Adrenal gland (tissue), 5 donors: Measurements from ENCODE around the gene C2orf42.

Experiments
- POLR2A ChIP-seq, 2 donors: fragments of 450-650 bp; IDR thresholded peaks; one replicate each; pipeline ENCODE4 v1.6.1; 2017; ENCODE audit warnings: antibody characterized with exemption in 2 of 2, mild to moderate bottlenecking in 2 of 2, moderate library complexity in 1 of 2
- TF ChIP-seq, protein P1 (sequence below), 6 experiments: fragments of 450-650 bp in 4 of 6; fragments of 200-600 bp in 2 of 6; sonication (generic) in 1 of 6; IDR thresholded peaks; 1 replicate in 5 of 6; 2 replicates in 1 of 6; pipeline versions ENCODE4 v1.5.1 to v1.8.0; 2016 to 2021; ENCODE audit warnings: antibody characterized with exemption in 6 of 6, mild to moderate bottlenecking in 2 of 6, moderate library complexity in 1 of 6
- donor health status: DM: no; HTN: no; CAD: no.

DNA sequence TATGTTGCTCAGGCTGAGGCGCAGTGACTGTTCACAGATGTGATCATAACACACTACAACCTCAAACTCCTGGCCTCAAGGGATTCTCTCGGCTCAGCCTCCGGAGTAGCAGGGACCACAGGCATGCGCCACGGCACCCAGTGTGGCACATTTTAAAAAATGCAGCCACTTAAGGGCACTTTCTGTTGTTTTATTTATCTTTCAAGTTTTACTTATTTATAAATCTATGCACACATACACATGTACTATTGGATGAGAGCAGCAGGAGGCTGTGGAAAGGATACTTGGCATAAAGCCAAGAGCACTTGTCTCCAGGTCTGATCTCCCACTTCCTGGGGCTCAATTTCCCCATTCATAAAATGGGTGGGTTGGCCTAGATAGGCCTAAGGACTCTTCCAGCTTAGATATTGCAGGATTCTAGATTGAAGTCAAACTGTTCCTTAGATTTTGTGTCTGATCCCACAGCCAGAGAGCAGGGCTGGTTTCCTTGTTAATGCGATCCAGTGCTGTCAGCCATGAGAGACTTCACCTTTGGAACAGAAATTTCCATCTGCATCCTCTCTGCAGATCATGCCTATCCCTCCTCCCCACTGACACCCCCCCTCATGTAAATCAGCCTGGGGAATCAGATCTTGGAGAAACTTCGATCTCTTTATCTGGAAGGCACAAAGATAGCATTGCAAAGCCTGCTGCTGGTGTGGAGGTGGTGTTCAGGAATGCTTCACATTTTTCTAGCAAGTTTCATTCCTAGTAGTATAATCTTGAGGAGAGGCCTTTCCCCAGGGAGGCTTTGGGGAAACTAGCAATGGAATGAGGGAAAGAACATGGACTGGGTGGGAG lies 78.8 kb downstream of the C2orf42 start:
- TF ChIP-seq, protein P1, sequence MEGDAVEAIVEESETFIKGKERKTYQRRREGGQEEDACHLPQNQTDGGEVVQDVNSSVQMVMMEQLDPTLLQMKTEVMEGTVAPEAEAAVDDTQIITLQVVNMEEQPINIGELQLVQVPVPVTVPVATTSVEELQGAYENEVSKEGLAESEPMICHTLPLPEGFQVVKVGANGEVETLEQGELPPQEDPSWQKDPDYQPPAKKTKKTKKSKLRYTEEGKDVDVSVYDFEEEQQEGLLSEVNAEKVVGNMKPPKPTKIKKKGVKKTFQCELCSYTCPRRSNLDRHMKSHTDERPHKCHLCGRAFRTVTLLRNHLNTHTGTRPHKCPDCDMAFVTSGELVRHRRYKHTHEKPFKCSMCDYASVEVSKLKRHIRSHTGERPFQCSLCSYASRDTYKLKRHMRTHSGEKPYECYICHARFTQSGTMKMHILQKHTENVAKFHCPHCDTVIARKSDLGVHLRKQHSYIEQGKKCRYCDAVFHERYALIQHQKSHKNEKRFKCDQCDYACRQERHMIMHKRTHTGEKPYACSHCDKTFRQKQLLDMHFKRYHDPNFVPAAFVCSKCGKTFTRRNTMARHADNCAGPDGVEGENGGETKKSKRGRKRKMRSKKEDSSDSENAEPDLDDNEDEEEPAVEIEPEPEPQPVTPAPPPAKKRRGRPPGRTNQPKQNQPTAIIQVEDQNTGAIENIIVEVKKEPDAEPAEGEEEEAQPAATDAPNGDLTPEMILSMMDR (IDR thresholded peaks at IDR 0.05) = no peak
- TF ChIP-seq POLR2A (IDR thresholded peaks at IDR 0.05) = no peak
